Measurements from ENCODE around the gene ZNF350. TPM values are rescaled to one million over a fixed set of nuclear protein-coding genes. Genes with fewer than 3 reads are reported as not detected.

The ZNF350 gene
- total RNA-seq, 1 donor from 2014 or later, result 13.0 TPM

DNA sequence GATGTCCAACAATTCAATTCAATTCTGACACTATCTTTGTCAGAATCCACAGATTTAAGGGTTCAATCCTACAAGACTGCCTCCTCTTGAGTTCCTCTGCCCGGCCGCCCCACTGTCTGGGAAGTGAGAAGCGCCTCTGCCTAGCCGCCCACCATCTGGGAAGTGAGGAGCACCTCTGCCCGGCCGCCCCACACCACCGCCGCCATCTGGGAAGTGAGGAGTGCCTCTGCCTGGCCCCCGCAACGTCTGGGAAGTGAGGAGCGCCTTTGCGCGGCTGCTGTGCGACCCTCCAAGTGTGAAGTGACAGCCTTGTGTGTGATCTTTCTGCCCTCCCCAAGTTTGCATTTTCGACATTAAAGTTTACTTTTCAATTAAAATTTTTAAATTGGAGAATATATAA lies 35.6 kb upstream of the ZNF350 start:
- no peak overlapping the region for H3K27ac ChIP-seq
- peaks cover 36% of the 10 kb centered on the region for H3K9me3 ChIP-seq
- intact Hi-C loops (cut with DNase I), result no loop called here
- H3K4me1 ChIP-seq, result peaks cover 1% of the 10 kb centered on the region
- H3K27me3 ChIP-seq, result no peaks in the 10 kb centered on the region
- DNase-seq (no peak), ATAC-seq (no peak)
- no peak overlapping the region for H3K4me3 ChIP-seq
- TF ChIP-seq, protein P1, sequence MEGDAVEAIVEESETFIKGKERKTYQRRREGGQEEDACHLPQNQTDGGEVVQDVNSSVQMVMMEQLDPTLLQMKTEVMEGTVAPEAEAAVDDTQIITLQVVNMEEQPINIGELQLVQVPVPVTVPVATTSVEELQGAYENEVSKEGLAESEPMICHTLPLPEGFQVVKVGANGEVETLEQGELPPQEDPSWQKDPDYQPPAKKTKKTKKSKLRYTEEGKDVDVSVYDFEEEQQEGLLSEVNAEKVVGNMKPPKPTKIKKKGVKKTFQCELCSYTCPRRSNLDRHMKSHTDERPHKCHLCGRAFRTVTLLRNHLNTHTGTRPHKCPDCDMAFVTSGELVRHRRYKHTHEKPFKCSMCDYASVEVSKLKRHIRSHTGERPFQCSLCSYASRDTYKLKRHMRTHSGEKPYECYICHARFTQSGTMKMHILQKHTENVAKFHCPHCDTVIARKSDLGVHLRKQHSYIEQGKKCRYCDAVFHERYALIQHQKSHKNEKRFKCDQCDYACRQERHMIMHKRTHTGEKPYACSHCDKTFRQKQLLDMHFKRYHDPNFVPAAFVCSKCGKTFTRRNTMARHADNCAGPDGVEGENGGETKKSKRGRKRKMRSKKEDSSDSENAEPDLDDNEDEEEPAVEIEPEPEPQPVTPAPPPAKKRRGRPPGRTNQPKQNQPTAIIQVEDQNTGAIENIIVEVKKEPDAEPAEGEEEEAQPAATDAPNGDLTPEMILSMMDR (IDR thresholded peaks at IDR 0.05), result no peak
- H3K36me3 ChIP-seq, result peaks cover 42% of the 10 kb centered on the region

DNA sequence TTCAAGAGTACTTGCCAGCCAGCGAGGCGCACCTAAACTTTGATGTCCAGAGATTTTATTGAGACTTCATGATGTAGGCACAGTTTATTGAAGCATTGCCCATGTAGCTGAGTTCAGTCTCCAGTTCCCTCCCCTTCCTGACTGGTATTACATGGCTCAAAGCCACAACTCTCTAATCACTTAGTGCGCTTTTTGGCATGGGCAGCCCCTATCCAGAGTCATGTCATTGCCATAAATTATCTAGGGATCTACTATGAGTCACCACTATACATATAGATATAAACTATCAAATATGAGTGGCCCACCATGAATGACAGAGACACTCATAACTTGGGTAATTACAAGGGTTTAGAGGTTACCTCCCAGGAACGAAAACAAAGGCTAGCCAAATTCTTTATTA lies 33.9 kb upstream of the ZNF350 start:
- DNase-seq, result no peak
- Histone ChIP-seq H3K27me3 (no peaks in the 10 kb centered on the region), H3K4me1 (no peaks in the 10 kb centered on the region), H3K36me3 (peaks cover 57% of the 10 kb centered on the region), H3K9me3 (peaks cover 53% of the 10 kb centered on the region), H3K4me3 (no peak overlapping the region), H3K27ac (no peak overlapping the region)
- intact Hi-C loops (cut with DNase I), result no loop called here
- no peak for ATAC-seq
- TF ChIP-seq, protein P1 (IDR thresholded peaks at IDR 0.05), result no peak

DNA sequence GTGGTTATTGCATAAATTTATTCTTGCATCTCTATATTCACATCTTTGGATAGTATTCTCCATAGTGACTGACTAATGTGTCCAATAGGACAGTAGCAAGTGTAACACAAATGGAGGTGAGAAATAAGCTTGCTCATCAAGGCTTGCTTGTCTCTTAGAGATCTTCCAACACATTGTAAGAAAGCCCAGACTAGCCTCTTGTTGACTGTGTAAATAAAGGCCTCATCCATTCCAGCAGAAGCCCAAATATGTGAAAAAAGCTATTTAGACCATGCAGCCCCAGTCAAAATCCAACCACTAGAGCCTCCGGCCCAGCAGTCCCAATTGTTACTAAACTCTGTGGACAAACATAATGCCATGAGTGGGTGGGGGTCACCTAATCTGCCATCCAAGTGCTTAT lies 24.0 kb upstream of the ZNF350 start:
- H3K9me3 ChIP-seq, result peaks cover 3% of the 10 kb centered on the region
- H3K27me3 ChIP-seq, result no peaks in the 10 kb centered on the region
- ATAC-seq, result no peak
- TF ChIP-seq, protein P1 (IDR thresholded peaks at IDR 0.05), result no peak
- peaks cover 4% of the 10 kb centered on the region for H3K4me1 ChIP-seq
- H3K27ac ChIP-seq, result no peak overlapping the region
- no peak for DNase-seq
- intact Hi-C loops (cut with DNase I), result no loop called here
- H3K36me3 ChIP-seq, result no peaks in the 10 kb centered on the region
- no peak overlapping the region for H3K4me3 ChIP-seq

DNA sequence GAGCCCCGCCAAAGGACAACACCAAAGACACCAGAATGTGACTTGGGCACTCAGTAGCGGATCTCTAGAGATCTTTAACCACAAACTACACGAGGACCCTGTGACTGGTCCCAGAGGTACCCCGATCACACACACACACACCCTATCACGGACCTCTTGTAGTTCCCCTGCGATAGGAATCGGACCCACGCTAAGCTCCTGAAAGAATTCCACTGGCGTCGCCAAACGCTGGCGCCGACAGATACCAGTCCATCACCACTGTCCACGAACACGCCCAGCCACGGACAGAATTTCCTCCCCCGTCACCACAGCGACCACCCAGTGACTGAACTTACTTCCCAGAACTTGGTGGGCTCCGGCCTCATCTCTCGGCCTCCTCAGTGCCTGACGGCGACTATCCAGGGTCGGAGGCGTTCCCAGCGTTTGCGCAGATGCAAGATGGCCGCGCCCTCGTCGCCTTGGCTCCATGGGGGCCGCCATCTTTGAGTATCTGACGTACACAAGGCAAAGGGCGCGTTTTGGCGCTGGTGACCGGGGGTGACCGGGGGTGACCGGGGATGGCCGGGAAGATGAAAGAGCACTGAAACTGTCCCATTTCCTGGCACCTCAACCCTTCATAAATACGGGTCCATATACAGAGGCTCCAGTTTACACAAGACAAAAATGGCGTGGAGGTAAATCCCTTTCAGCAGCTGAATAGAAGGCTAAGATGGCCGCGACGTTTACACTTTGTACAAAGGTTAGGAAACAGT lies 21.3 kb upstream of the ZNF350 start, which contains the start of gene ZNF615:
Gene ZNF615 (minus strand): TSS at position 406 of the 752 bp plus-strand sequence. CDS start 4,500 bp downstream, outside the sequence.
- intact Hi-C loops (cut with DNase I), result no loop called here

DNA sequence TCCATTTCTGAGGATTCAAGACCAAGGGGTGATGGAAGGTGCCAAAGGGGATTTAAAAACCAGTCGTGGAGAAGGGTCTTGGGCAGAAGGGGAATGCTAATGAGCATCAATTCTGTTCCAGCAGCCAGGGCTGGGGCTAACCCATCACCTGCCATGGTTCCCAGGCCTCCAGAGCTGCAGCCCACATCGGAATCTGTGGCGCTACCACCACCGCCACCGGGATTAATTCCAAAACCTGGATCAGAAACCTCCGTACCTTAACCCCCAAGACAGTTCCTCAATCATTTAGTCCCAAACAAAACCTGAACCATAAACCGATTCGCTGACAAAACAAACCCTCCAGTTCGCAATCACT lies 20.8 kb upstream of the ZNF350 start:
- DNase-seq (no peak), ATAC-seq (no peak)
- Histone ChIP-seq H3K9me3 (no peaks in the 10 kb centered on the region), H3K4me3 (peak overlapping the region; percentile 76), H3K27ac (peak overlapping the region; percentile 90), H3K27me3 (no peaks in the 10 kb centered on the region), H3K36me3 (peaks cover 5% of the 10 kb centered on the region), H3K4me1 (peaks cover 4% of the 10 kb centered on the region)
- TF ChIP-seq, protein P1 (IDR thresholded peaks at IDR 0.05), result no peak
- intact Hi-C loops (cut with DNase I), result no loop called here

More for the DNA sequence above, 21.3 kb upstream of the ZNF350 start, which contains the start of gene ZNF615:
- ATAC-seq (peak; percentile 99), DNase-seq (peak; percentile 94)
- Histone ChIP-seq H3K36me3 (peaks cover under 1% of the 10 kb centered on the region), H3K9me3 (no peaks in the 10 kb centered on the region), H3K4me3 (peak within 1 kb of the TSS; percentile 76), H3K27ac (peak within 1 kb of the TSS; percentile 90), H3K27me3 (no peaks in the 10 kb centered on the region), H3K4me1 (peaks cover 4% of the 10 kb centered on the region)
- TF ChIP-seq, protein P1 (IDR thresholded peaks at IDR 0.05), result no peak

All from upper lobe of right lung (tissue), 1 donor.